Hepatocyte (in vitro differentiated cells): ENCODE measurements around the gene SCFD1. TPM values are rescaled to one million over a fixed set of nuclear protein-coding genes. Genes with fewer than 3 reads are reported as not detected.

ENCODE experiments used
- DNase-seq: peaks from one replicate; pipeline ENCODE4 v3.0.0-alpha.2; 2016; ENCODE audit warnings: low spot score
- H2AFZ ChIP-seq: fragments of 200-600 bp; sonication (generic); 2 replicates; pipeline ENCODE4 v1.6.0; 2016; ENCODE audit warnings: antibody characterized with exemption, mild to moderate bottlenecking
- H3K27ac ChIP-seq: fragments of 200-600 bp; sonication (generic); 2 replicates; pipeline ENCODE4 v1.5.1; 2016; ENCODE audit warnings: mild to moderate bottlenecking
- H3K27me3 ChIP-seq: fragments of 200-600 bp; sonication (generic); 2 replicates; pipeline ENCODE4 v1.6.1; 2016
- H3K36me3 ChIP-seq: fragments of 200-600 bp; sonication (generic); replicated peaks from 2 replicates; pipeline ENCODE4 v1.5.1; 2016; ENCODE audit warnings: low read depth; ENCODE audit not compliant: insufficient read depth
- H3K4me1 ChIP-seq: fragments of 200-600 bp; sonication (generic); 2 replicates; pipeline ENCODE4 v1.5.1; 2016; ENCODE audit warnings: mild to moderate bottlenecking, moderate library complexity; ENCODE audit not compliant: insufficient read depth
- H3K4me2 ChIP-seq: fragments of 200-600 bp; sonication (generic); 2 replicates; pipeline ENCODE4 v1.6.0; 2016
- H3K4me3 ChIP-seq: fragments of 200-600 bp; sonication (generic); 2 replicates; pipeline ENCODE4 v1.5.1; 2016; ENCODE audit warnings: mild to moderate bottlenecking
- H3K79me2 ChIP-seq: fragments of 200-600 bp; sonication (generic); 2 replicates; pipeline ENCODE4 v1.6.0; 2017; ENCODE audit warnings: mild to moderate bottlenecking
- H3K9me2 ChIP-seq: fragments of 200-600 bp; sonication (generic); replicated peaks from 2 replicates; pipeline ENCODE4 v1.6.0; 2017; ENCODE audit warnings: mild to moderate bottlenecking; ENCODE audit not compliant: insufficient read depth
- H3K9me3 ChIP-seq: fragments of 200-600 bp; sonication (generic); 2 replicates; pipeline ENCODE4 v1.5.1; 2016; ENCODE audit warnings: low read depth, mild to moderate bottlenecking
- H4K20me1 ChIP-seq: fragments of 200-600 bp; sonication (generic); 2 replicates; pipeline ENCODE4 v1.6.0; 2016; ENCODE audit warnings: mild to moderate bottlenecking; ENCODE audit not compliant: insufficient read depth, poor library complexity, severe bottlenecking
- CTCF ChIP-seq: fragments of 200-600 bp; sonication (generic); IDR thresholded peaks from 2 replicates; pipeline ENCODE4 v1.5.1; 2016; ENCODE audit warnings: antibody characterized with exemption, mild to moderate bottlenecking; ENCODE audit not compliant: poor library complexity
- EZH2 ChIP-seq: fragments of 200-600 bp; sonication (generic); IDR thresholded peaks from 2 replicates; pipeline ENCODE4 v1.6.1; 2016; ENCODE audit warnings: antibody characterized with exemption, mild to moderate bottlenecking, borderline replicate concordance
- EZH2phosphoT487 ChIP-seq: fragments of 200-600 bp; sonication (generic); IDR thresholded peaks from one replicate; pipeline ENCODE4 v1.6.1; 2018; ENCODE audit warnings: antibody characterized with exemption, mild to moderate bottlenecking, low read depth, moderate library complexity; ENCODE audit not compliant: unreplicated experiment, severe bottlenecking
- WGBS: methylation state at CpG from one replicate; pipeline ENCODE4 v1.1.6; 2016; ENCODE audit warnings: low lambda C conversion rate; ENCODE audit errors: missing lambda C conversion rate; 5-methylcytosine and 5-hydroxymethylcytosine counted together
- polyA plus RNA-seq: library from polyadenylated mRNA; unstranded; fragments of >200 nt; fragmentation: Nextera tagmentation; extraction: Ambion mirVana; gene quantifications from 2 replicates; pipeline ENCODE4 v1.2.1, GENCODE V29; 2016
- total RNA-seq: library from RNA; depleted of rRNA; stranded (reverse); fragments of >200 nt; gene quantifications from 2 replicates; pipeline ENCODE4 v1.2.3, GENCODE V29; 2014

Gene SCFD1
- total and polyA plus RNA-seq, 2 experiments from 2014 or later: 68.9 to 101 TPM

DNA sequence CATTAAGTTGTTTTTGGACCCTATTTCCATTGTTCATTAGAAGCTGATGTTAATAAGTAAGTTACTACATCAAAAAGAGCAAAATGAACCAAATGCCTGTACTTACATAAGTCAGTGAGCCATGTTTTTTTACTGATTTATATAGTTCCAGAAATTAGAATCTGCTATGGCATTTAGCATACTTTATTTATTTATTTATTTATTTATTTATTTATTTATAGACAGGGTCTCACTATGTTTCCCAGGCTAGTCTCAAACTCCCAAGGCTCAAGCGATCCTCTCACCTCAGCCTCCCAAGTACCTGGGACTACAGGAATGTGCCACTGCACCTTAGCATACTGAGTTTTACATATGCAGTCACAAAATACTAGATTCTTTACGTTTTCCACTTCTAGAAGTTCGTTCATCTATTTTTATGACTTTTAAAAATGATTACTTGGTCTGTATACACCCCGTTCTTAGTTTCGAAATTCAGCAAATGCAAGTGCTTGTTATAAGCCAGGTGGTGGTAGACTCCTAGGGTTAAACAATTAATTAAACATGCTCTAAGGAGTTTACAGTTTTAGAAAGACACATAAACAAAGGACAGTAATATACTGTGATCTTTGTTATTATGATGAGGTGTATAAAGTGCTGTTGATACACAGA, 69.8 kb downstream of the SCFD1 start:
- TF ChIP-seq EZH2phosphoT487: no peak
- TF ChIP-seq CTCF: no peak
- TF ChIP-seq EZH2: no peak
- Histone ChIP-seq H3K9me3 (no peaks in the 10 kb centered on the region), H3K4me2 (peak overlapping the region; percentile 69), H3K4me1 (peaks cover 10% of the 10 kb centered on the region), H3K27me3 (no peaks in the 10 kb centered on the region), H3K9me2 (no peaks in the 10 kb centered on the region), H3K4me3 (no peak overlapping the region), H3K27ac (peak overlapping the region; percentile 87), H4K20me1 (no peaks in the 10 kb centered on the region), H3K36me3 (no peaks in the 10 kb centered on the region), H3K79me2 (peaks cover 12% of the 10 kb centered on the region), H2AFZ (no peak overlapping the region)
- WGBS: 90% methylated on average over 5 of the region's 5 CpGs
- no peak for DNase-seq

GRCh38 chr14:30692669-30693068, 70.5 kb downstream of the SCFD1 start:
- WGBS: 94% methylated on average over 1 of the region's 1 CpG

GRCh38 chr14:30698463-30698862, 76.3 kb downstream of the SCFD1 start:
- Histone ChIP-seq H3K36me3 (no peaks in the 10 kb centered on the region), H3K4me3 (no peak overlapping the region), H3K27me3 (no peaks in the 10 kb centered on the region), H4K20me1 (no peaks in the 10 kb centered on the region), H3K9me2 (no peaks in the 10 kb centered on the region), H3K9me3 (no peaks in the 10 kb centered on the region), H3K4me1 (no peaks in the 10 kb centered on the region), H3K79me2 (no peaks in the 10 kb centered on the region), H3K4me2 (no peak overlapping the region), H2AFZ (no peak overlapping the region), H3K27ac (no peak overlapping the region)
- TF ChIP-seq EZH2: no peak
- no peak for TF ChIP-seq EZH2phosphoT487
- no peak for TF ChIP-seq CTCF
- no peak for DNase-seq
- 95% methylated on average over 5 of the region's 5 CpGs for WGBS

More at GRCh38 chr14:30692669-30693068, 70.5 kb downstream of the SCFD1 start:
- Histone ChIP-seq H3K9me2 (no peaks in the 10 kb centered on the region), H3K4me1 (peaks cover 10% of the 10 kb centered on the region), H4K20me1 (no peaks in the 10 kb centered on the region), H3K36me3 (no peaks in the 10 kb centered on the region), H3K27ac (no peak overlapping the region), H3K27me3 (no peaks in the 10 kb centered on the region), H3K79me2 (peaks cover 12% of the 10 kb centered on the region), H2AFZ (no peak overlapping the region), H3K9me3 (no peaks in the 10 kb centered on the region), H3K4me3 (no peak overlapping the region), H3K4me2 (no peak overlapping the region)
- DNase-seq: no peak
- TF ChIP-seq EZH2phosphoT487 (no peak), EZH2 (no peak), CTCF (no peak)
